GM19023 (cell line): Measurements from ENCODE around the gene MPV17L2.

Source experiments
- ATAC-seq: cut with Tn5 transposase; IDR thresholded peaks from one replicate; pipeline ENCODE4 v1.9.1; 2021; ENCODE audit warnings: mild to moderate bottlenecking, moderate library complexity; ENCODE audit not compliant: unreplicated experiment

The MPV17L2 gene

GRCh38 chr19:18160493-18160970 is 32.5 kb upstream of the MPV17L2 start:
- no peak for ATAC-seq

- ATAC-seq, result peak; percentile 76
Measured at GRCh38 chr19:18160971-18161635, 31.9 kb upstream of the MPV17L2 start.

GRCh38 chr19:18161636-18162002 is 31.4 kb upstream of the MPV17L2 start:
- ATAC-seq, result no peak

GRCh38 chr19:18164072-18164471 is 28.9 kb upstream of the MPV17L2 start:
- ATAC-seq, result no peak

- no peak for ATAC-seq
Measured at GRCh38 chr19:18165794-18166544, 27.0 kb upstream of the MPV17L2 start.

- ATAC-seq, result no peak
Measured at GRCh38 chr19:18167011-18167410, 26.0 kb upstream of the MPV17L2 start.

- ATAC-seq, result no peak
Measured at GRCh38 chr19:18167975-18168645, 24.9 kb upstream of the MPV17L2 start.

- no peak for ATAC-seq
Measured at GRCh38 chr19:18168673-18169381, 24.2 kb upstream of the MPV17L2 start.

GRCh38 chr19:18170714-18171255 is 22.2 kb upstream of the MPV17L2 start:
- no peak for ATAC-seq

GRCh38 chr19:18171605-18172327 is 21.3 kb upstream of the MPV17L2 start:
- ATAC-seq, result no peak

- no peak for ATAC-seq
Measured at GRCh38 chr19:18172331-18173053, 20.5 kb upstream of the MPV17L2 start.

- no peak for ATAC-seq
Measured at GRCh38 chr19:18173054-18173571, 19.9 kb upstream of the MPV17L2 start.

GRCh38 chr19:18173572-18174288 is 19.3 kb upstream of the MPV17L2 start, which contains the start of gene IFI30:
Gene IFI30, plus strand, starts transcription at chr19:18173813. Its CDS starts 29 bp downstream, at chr19:18173842.
- ATAC-seq, result peak; percentile 54

- no peak for ATAC-seq
Measured at GRCh38 chr19:18174983-18175382, 18.0 kb upstream of the MPV17L2 start.

- no peak for ATAC-seq
Measured at GRCh38 chr19:18176367-18177310, 16.4 kb upstream of the MPV17L2 start.

GRCh38 chr19:18179957-18180356 is 13.1 kb upstream of the MPV17L2 start:
- ATAC-seq, result no peak

- ATAC-seq, result no peak
Measured at GRCh38 chr19:18183529-18183928, 9.5 kb upstream of the MPV17L2 start.
